Mesenchymal stem cell (in vitro differentiated cells and primary cell): ENCODE data around the gene SNAPIN.
A peak's percentile ranks its signal among the peaks of the same experiment; 100 is the strongest.

Experiments used
- DNase-seq: peaks from one replicate; pipeline ENCODE4 v3.0.0-alpha.2; 2013
- H2AFZ ChIP-seq: one replicate; pipeline ENCODE4 v1.6.1; 2013; ENCODE audit warnings: low read depth, mild to moderate bottlenecking, control low read depth, inconsistent platforms, low read length, moderate library complexity
- H2AK5ac ChIP-seq: 2 replicates; pipeline ENCODE4 v1.6.1; 2013; ENCODE audit warnings: low read length, moderate library complexity, mild to moderate bottlenecking, inconsistent platforms; ENCODE audit not compliant: severe bottlenecking
- H2BK120ac ChIP-seq: one replicate; pipeline ENCODE4 v1.6.1; 2013; ENCODE audit warnings: low read depth, mild to moderate bottlenecking, inconsistent platforms, low read length, moderate library complexity
- H2BK12ac ChIP-seq, 2 experiments: one replicate each; pipeline ENCODE4 v1.6.1; 2013; ENCODE audit warnings: inconsistent platforms in 2 of 2, low read length in 2 of 2, mild to moderate bottlenecking in 2 of 2, moderate library complexity in 2 of 2, control low read depth in 1 of 2
- H2BK15ac ChIP-seq: one replicate; pipeline ENCODE4 v1.6.1; 2013; ENCODE audit warnings: mild to moderate bottlenecking, low read depth, inconsistent platforms; ENCODE audit not compliant: poor library complexity, severe bottlenecking
- H2BK5ac ChIP-seq: 2 replicates; pipeline ENCODE4 v1.6.1; 2013; ENCODE audit warnings: low read depth, mild to moderate bottlenecking, low read length, control low read depth, inconsistent platforms; ENCODE audit not compliant: poor library complexity, severe bottlenecking
- H3K14ac ChIP-seq, 2 experiments: one replicate each; pipeline ENCODE4 v1.6.1; 2013; ENCODE audit warnings: inconsistent platforms in 2 of 2, low read length in 2 of 2, control low read depth in 1 of 2, mild to moderate bottlenecking in 1 of 2, moderate library complexity in 1 of 2
- H3K18ac ChIP-seq, 2 experiments: one replicate each; pipeline ENCODE4 v1.6.1; 2013; ENCODE audit warnings: inconsistent platforms in 2 of 2, low read length in 2 of 2, control low read depth in 1 of 2, low read depth in 1 of 2, mild to moderate bottlenecking in 1 of 2
- H3K23ac ChIP-seq, 2 experiments: one replicate each; pipeline ENCODE4 v1.6.1; 2013; ENCODE audit warnings: inconsistent platforms in 2 of 2, low read length in 2 of 2, mild to moderate bottlenecking in 2 of 2, moderate library complexity in 2 of 2, control low read depth in 1 of 2
- H3K27ac ChIP-seq: 2 replicates; pipeline ENCODE4 v1.5.1; 2013; ENCODE audit warnings: mild to moderate bottlenecking, moderate library complexity, low read length, control low read depth, inconsistent platforms; ENCODE audit not compliant: poor library complexity, severe bottlenecking
- H3K27me3 ChIP-seq, 2 experiments: 2 replicates each; pipeline versions ENCODE4 v1.6.1 to v1.7.0; 2013; ENCODE audit warnings: low read length in 2 of 2, mild to moderate bottlenecking in 2 of 2, moderate library complexity in 2 of 2, control low read depth in 1 of 2, inconsistent platforms in 1 of 2; ENCODE audit not compliant: control insufficient read depth in 1 of 2, insufficient read depth in 1 of 2
- H3K36me3 ChIP-seq, 2 experiments: 2 replicates each; pipeline versions ENCODE4 v1.6.1 to v1.7.0; 2013; ENCODE audit warnings: low read length in 2 of 2, control low read depth in 1 of 2, inconsistent platforms in 1 of 2, low read depth in 1 of 2, mild to moderate bottlenecking in 1 of 2; ENCODE audit not compliant: insufficient read depth in 2 of 2, control insufficient read depth in 1 of 2
- H3K4ac ChIP-seq, 2 experiments: one replicate each; pipeline ENCODE4 v1.6.1; 2013; ENCODE audit warnings: inconsistent platforms in 2 of 2, low read length in 2 of 2, mild to moderate bottlenecking in 2 of 2, moderate library complexity in 2 of 2, control low read depth in 1 of 2, low read depth in 1 of 2
- H3K4me1 ChIP-seq: 2 replicates; pipeline ENCODE4 v1.6.1; 2013; ENCODE audit warnings: low read depth, low read length, control low read depth; ENCODE audit not compliant: control insufficient read depth, insufficient read depth
- H3K4me2 ChIP-seq: 2 replicates; pipeline ENCODE4 v1.6.1; 2013; ENCODE audit warnings: low read length, mild to moderate bottlenecking, inconsistent platforms; ENCODE audit not compliant: poor library complexity, severe bottlenecking
- H3K4me3 ChIP-seq, 2 experiments: 2 replicates each; pipeline versions ENCODE4 v1.5.1 to v1.7.0; 2013; ENCODE audit warnings: low read length in 2 of 2, mild to moderate bottlenecking in 2 of 2, control low read depth in 1 of 2, low read depth in 1 of 2; ENCODE audit not compliant: insufficient read depth in 1 of 2
- H3K79me1 ChIP-seq: replicated peaks from 2 replicates; pipeline ENCODE4 v1.6.1; 2013; ENCODE audit warnings: mild to moderate bottlenecking, control low read depth, low read length, inconsistent platforms; ENCODE audit not compliant: poor library complexity, severe bottlenecking
- H3K9ac ChIP-seq: 2 replicates; pipeline ENCODE4 v1.7.0; 2013; ENCODE audit warnings: mild to moderate bottlenecking, low read length, moderate library complexity
- H3K9me3 ChIP-seq: 2 replicates; pipeline ENCODE4 v1.7.0; 2013; ENCODE audit warnings: mild to moderate bottlenecking, low read length; ENCODE audit not compliant: control insufficient read depth
- H4K8ac ChIP-seq: one replicate; pipeline ENCODE4 v1.6.1; 2013; ENCODE audit warnings: inconsistent platforms, mild to moderate bottlenecking, low read length, moderate library complexity
- H4K91ac ChIP-seq: one replicate; pipeline ENCODE4 v1.6.1; 2013; ENCODE audit warnings: mild to moderate bottlenecking, low read length, inconsistent platforms
- WGBS: methylation state at CpG from one replicate; pipeline ENCODE4 v1.1.7; 2013; ENCODE audit warnings: mixed read lengths; 5-methylcytosine and 5-hydroxymethylcytosine counted together

The SNAPIN gene

DNA sequence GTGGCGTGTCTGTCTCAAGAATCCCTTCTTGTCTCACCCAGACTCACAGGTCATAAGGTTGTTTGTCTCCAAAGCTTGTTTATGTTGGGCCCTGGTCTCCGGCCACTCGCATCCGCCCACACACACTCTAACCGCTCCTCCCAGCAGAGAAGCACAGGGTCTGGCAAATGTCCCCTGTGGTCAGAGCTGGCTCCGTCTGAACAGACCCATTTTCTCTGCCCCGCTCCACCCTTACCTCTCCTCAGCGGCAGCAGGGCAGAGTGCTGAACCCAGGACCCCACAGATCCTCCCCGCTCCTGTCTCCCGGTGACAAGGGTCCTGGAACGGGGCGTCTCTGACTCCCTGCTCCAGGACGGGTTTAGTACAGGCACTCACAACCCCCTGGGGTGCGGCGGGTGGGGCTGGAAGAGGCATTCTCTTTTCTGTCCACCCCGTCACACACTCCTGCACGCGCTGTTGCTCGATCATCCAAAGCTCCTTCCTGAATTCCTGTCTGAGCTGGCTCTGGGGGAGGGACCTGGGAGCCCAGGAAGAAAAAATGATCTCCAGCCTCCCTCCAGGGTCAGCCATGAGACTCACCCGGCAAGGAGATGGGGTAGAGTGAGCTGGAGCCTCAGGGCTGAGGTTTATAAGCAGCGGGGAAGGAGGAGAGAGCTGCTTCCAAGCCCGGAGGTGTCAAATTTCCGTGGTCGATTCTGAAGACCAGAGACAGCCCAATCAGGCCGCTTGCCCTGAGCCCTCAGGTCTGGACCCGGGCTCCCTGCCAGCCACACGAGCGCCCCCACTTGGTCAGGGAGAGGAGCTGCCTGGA lies 31.4 kb upstream of the SNAPIN start, which contains the start of gene S100A13:
TSS of gene S100A13 (minus strand) at position 602 of the 811 bp plus-strand sequence. CDS start 1,033 bp downstream, outside the sequence.
- Histone ChIP-seq H2BK5ac (peak within 1 kb of the TSS; percentile 71), H2BK12ac (peak within 1 kb of the TSS; percentile 81 to 94), H3K18ac (peak within 1 kb of the TSS; percentile 96), H2BK120ac (peak within 1 kb of the TSS; percentile 73), H2BK15ac (peak within 1 kb of the TSS; percentile 91), H3K9ac (peak within 1 kb of the TSS; percentile 96), H3K4ac (peak within 1 kb of the TSS; percentile 78 to 97), H3K23ac (peak within 1 kb of the TSS in 1 of 2 experiments; percentile 84), H3K4me3 (peak within 1 kb of the TSS; percentile 57 to 88), H3K4me2 (peak within 1 kb of the TSS; percentile 74), H3K79me1 (peaks cover 8% of the 10 kb centered on the region), H3K27me3 (no peaks in the 10 kb centered on the region), H2AK5ac (peak within 1 kb of the TSS; percentile 82), H2AFZ (peak within 1 kb of the TSS; percentile 57), H4K8ac (peak within 1 kb of the TSS; percentile 88), H3K36me3 (peaks cover 15 to 38% of the 10 kb centered on the region in 2 experiments), H3K14ac (peak within 1 kb of the TSS in 1 of 2 experiments; percentile 96), H3K27ac (peak within 1 kb of the TSS; percentile 97), H3K9me3 (no peaks in the 10 kb centered on the region), H4K91ac (peak within 1 kb of the TSS; percentile 95), H3K4me1 (peaks cover 33% of the 10 kb centered on the region)
- peak; percentile 97 for DNase-seq
- 0% methylated on average over 21 of the region's 28 CpGs for WGBS

DNA sequence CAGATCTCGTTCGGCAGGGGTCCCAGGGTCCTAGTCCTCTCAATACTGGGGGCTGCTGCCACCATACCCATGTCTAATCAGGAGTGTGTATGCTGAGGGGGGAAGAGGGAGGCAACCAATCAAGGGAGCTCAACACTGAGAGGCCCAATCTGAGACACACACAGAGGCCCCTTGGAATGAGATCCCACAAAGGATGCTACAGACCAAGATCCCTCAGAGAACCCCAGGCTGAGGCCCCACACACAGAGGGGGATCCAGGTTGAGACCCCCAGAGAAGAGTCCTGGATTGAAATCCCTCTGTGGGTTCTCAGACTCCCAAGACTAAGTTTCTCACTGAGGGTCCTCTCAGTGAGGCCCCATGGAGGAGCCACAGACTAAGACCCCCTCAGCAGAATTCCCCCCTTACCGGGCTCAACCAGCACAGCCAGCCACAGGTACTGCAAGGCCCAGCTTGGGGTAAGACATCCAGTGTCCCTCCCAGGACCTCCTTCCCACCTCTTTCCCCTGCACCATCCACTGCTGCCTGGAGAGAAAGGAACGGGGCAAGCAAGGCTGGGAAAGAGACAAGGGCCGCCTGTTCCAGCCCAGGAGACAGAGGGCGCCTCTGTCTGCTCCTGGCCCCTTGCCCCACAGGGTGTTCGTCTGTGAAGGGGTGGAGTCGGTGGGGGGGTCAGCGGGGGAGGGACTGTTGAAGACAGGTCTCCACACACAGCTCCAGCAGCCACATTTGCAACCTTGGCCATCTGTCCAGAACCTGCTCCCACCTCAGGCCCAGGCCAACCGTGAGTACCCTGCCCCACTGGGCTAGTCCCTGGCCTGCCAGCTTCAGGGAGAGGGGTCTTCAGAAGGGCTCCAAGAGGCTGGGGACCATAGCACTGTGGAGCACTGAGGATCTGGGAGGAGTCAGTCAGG lies 30.5 kb upstream of the SNAPIN start, which contains the start of gene S100A1:
TSS of gene S100A1 (plus strand) at position 720 of the 912 bp plus-strand sequence. CDS start 2,088 bp downstream, outside the sequence.
- Histone ChIP-seq H3K36me3 (peaks cover 9 to 34% of the 10 kb centered on the region in 2 experiments), H3K18ac (peak within 1 kb of the TSS; percentile 95 to 96), H3K23ac (no peak within 1 kb of the TSS), H3K27me3 (no peaks in the 10 kb centered on the region), H3K4me3 (peak within 1 kb of the TSS in 1 of 2 experiments; percentile 88), H2AFZ (peak within 1 kb of the TSS; percentile 57), H3K27ac (peak within 1 kb of the TSS; percentile 97), H2AK5ac (peak within 1 kb of the TSS; percentile 49), H4K91ac (peak within 1 kb of the TSS; percentile 93), H3K79me1 (peaks cover 5% of the 10 kb centered on the region), H3K9ac (peak within 1 kb of the TSS; percentile 96), H3K9me3 (no peaks in the 10 kb centered on the region), H2BK5ac (peak within 1 kb of the TSS; percentile 51), H3K4me2 (peak within 1 kb of the TSS; percentile 74), H3K4me1 (peaks cover 33% of the 10 kb centered on the region), H3K4ac (peak within 1 kb of the TSS; percentile 78 to 97), H2BK12ac (peak within 1 kb of the TSS; percentile 29 to 94), H2BK15ac (peak within 1 kb of the TSS; percentile 92), H3K14ac (peak within 1 kb of the TSS in 1 of 2 experiments; percentile 55), H2BK120ac (peak within 1 kb of the TSS; percentile 73), H4K8ac (peak within 1 kb of the TSS; percentile 88)
- 69% methylated on average over 10 of the region's 10 CpGs for WGBS
- DNase-seq, result no peak

DNA sequence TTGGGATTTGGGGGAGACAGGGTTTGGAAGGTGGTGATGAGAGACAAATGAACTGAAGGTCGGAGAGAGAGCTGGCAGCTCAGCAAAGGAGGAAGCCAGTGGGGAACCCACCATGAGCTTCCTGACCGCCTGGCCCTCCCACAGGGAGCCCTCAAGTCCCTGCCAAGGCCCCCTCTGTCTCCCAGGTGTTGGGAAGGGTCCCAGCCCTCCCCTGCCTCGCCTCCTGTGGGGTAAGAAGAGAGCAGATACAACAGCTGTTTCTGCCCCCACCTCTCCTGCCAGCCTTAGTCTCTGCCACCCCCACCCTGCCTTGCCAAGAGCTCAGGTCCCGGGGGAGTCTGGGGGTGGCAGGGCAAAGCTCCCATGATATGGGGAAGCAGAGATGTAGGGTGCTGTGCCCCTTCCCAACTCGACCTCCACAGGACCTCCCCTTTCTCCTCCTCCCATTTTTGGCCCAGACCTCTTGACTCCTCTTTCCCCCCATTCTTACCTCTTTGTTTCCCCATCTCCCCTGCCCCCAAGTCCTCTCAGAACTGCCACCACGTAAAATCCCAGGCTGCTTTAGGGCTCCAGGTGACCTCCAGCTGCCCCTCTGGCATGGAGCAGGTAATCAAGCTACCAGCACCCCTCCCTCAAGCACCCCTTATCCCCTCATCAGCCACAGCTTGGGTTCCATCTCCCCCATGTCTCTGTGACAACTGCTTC lies 29.7 kb upstream of the SNAPIN start:
- H3K4me1 ChIP-seq, result peaks cover 37% of the 10 kb centered on the region
- H3K4me3 ChIP-seq, result no peak overlapping the region
- peak overlapping the region; percentile 30 to 59 for H3K4ac ChIP-seq
- peak overlapping the region; percentile 93 for H4K91ac ChIP-seq
- H3K36me3 ChIP-seq, result peaks cover 7 to 26% of the 10 kb centered on the region in 2 experiments
- no peaks in the 10 kb centered on the region for H3K9me3 ChIP-seq
- peak overlapping the region; percentile 28 to 94 for H2BK12ac ChIP-seq
- peak overlapping the region; percentile 51 for H2BK5ac ChIP-seq
- H3K27ac ChIP-seq, result no peak overlapping the region
- peak overlapping the region; percentile 62 for H4K8ac ChIP-seq
- no peak overlapping the region for H3K14ac ChIP-seq
- WGBS, result 86% methylated on average over 6 of the region's 6 CpGs
- no peak overlapping the region for H3K4me2 ChIP-seq
- DNase-seq, result no peak
- no peaks in the 10 kb centered on the region for H3K27me3 ChIP-seq
- H2BK120ac ChIP-seq, result no peak overlapping the region
- H2AK5ac ChIP-seq, result peak overlapping the region; percentile 3
- H2AFZ ChIP-seq, result no peak overlapping the region
- no peak overlapping the region for H3K9ac ChIP-seq
- H3K23ac ChIP-seq, result no peak overlapping the region
- peak overlapping the region; percentile 92 for H2BK15ac ChIP-seq
- peak overlapping the region in 1 of 2 experiments; percentile 91 for H3K18ac ChIP-seq
- H3K79me1 ChIP-seq, result peaks cover 7% of the 10 kb centered on the region
